NCI-H2227 treated with DMSO at 0.1 percent for 48 hours (cell line): Measurements from ENCODE around the gene TUBGCP3.
A peak's percentile ranks its signal among the peaks of the same experiment; 100 is the strongest.
"Not testable (repeated sequence)": the region's sequence is repeated elsewhere in the genome, so short reads cannot be mapped to it uniquely, and the experiment has no call there.

Source experiments
- DNase-seq: peaks from one replicate; lab custom pipeline; 2025; lab: John Stamatoyannopoulos, UW

The TUBGCP3 gene, protein sequence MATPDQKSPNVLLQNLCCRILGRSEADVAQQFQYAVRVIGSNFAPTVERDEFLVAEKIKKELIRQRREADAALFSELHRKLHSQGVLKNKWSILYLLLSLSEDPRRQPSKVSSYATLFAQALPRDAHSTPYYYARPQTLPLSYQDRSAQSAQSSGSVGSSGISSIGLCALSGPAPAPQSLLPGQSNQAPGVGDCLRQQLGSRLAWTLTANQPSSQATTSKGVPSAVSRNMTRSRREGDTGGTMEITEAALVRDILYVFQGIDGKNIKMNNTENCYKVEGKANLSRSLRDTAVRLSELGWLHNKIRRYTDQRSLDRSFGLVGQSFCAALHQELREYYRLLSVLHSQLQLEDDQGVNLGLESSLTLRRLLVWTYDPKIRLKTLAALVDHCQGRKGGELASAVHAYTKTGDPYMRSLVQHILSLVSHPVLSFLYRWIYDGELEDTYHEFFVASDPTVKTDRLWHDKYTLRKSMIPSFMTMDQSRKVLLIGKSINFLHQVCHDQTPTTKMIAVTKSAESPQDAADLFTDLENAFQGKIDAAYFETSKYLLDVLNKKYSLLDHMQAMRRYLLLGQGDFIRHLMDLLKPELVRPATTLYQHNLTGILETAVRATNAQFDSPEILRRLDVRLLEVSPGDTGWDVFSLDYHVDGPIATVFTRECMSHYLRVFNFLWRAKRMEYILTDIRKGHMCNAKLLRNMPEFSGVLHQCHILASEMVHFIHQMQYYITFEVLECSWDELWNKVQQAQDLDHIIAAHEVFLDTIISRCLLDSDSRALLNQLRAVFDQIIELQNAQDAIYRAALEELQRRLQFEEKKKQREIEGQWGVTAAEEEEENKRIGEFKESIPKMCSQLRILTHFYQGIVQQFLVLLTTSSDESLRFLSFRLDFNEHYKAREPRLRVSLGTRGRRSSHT

DNA sequence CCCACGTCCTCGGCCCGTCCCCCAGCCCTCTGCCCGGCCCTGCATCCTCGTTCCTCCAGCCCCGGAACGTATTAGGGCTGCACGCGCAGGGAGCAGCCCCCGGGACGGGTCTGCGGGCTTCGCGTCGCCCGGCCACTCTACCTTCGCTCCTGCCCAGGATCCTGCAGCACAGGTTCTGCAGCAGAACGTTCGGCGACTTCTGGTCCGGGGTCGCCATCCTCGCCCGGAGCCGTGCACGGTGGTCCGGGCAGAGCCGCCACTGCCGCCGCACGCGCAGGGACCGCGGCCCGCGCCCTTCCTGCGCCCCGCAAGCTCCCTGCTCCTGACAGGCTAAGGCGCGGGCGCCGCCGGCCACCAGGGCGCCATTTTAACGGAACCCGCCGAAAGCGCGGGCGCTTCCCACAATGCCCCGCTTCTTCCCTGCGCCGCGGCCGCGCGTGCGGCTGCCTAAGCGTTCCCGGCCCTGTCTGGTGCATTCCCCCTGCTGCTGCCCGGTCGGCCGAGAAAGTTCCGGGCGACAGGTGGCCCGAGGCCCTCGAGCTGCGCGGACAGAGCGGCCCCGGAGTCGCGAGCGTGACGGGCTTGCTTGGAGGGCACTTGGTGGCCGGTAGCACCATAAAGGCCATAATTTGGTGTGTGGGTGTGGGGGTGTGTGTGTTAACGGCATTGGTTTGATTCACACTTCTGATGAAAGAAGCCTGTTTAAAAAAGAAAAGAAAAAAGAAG lies at the start of gene TUBGCP3:
TUBGCP3 (minus strand) TSS at position 390 of the 726 bp plus-strand sequence; CDS start at position 217, 173 bp downstream.
- DNase-seq, result peak; percentile 74

DNA sequence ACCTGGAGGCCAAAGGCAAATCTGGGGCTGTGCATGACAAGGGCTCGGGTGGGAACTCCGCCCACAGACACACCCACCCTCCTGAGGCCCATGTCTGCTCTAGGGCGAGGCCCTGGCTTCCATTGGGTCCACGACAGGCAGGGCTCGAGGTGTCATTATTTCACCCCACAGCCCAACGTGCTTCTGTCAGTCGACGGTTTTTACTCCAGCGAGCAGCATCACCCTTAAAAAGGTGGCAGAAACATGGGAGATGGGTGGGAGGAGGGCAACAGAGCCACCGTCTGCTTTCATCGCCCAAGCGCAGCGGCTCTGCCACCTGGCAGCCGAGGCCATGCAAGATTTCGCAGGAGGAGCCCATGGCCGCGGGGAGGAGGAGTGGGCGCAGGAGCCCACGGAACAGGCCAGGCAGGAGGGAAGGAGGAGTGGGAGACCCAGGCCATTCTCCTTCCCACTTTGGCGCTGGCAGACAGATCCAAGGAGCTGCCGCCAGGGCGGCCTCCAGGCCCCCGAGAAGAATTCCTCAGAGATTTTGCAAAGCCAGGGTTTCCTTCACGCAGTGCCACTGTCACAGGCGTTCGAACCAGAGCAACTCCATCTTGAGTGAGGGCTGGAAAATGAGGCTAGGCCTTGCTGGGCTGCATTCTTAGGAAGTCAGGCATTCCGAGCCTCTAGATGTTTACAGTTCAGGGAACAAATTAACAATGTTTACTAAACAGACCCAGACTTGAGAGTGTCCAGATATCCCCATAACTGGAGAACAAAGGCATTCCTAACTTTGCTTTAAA lies 49.3 kb upstream of the TUBGCP3 start:
- no peak for DNase-seq

DNA sequence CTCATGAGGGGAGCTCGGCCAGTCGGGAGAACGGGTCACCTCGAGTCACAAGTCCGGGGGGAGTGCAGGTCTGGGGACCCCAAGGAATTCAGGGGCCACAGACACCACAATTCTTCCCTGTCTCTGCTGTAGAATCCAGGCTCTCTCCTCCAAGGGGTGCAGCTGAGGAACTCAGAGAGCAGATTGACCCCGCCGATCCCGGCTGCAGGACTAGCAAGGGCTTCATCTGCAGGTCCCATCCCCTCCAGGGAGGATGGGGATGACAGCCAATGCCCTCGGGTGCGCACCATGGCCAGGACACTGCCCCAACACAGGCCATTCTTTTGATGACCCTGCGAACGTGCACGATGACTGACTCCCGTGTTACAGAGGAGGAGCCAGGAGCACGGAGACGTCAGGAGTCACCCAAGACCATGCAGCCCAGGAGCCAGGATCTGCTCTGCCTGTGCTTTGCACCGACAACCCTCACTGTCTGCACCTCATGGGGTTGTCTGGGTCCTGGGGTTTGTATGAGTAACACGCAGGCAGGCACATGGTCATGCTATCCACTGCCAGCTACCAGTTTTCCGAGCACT lies 48.5 kb upstream of the TUBGCP3 start:
- no peak for DNase-seq

DNA sequence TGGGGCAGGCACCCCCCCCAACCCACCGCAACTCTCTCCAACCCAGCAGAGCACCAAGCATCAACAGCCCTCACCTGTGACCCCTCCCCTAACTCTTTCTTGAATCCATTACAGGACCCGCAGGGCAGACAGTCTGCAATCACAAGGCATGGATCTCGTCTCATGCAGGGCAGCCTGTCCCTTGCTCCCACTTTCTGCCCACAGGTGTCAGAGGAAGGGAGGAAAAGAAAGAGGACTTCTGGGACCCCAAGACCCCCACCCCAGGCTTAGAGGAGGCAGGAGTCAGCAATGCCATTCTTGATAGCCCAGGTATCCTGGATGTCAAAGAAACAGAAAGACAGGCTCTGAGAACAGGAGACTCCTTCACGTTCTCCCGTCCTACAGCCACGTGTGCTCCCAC lies 47.4 kb upstream of the TUBGCP3 start:
- no peak for DNase-seq

DNA sequence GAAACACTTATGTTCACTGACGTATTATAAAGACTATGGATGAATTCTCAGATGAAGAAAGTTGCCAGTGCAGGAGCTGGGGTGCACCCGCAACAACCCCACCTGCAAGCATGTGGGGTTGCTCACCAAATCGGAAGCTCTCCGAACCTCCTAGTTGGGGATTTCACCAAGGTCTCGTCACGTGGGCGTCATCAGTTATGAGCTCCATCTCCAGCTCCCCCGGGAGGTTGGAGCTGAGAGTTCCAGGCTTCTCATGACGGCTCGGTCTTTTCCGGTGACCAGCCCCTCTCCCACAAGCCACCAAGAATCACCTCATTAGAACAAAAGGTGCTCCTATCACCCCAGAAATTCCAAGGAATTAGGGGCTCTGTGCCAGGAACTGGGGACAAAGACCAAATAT lies 46.1 kb upstream of the TUBGCP3 start:
- DNase-seq, result no peak

DNA sequence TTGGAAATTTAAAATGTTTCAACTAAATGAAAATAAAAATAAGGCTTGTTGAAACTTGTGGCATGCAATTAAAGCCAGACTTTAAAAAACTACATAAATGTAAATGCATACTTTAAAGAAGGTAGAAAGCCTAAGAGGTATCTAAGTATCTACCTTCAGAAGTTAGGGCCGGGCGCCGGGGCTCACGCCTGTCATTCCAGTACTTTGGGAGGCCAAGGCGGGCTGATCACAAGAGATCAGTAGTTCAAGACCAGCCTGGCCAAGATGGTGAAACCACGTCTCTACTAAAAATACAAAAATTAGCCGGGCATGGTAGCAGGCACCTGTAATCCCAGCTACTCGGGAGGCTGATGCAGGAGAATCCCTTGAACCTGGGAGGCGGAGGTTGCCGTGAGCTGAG lies 42.3 kb upstream of the TUBGCP3 start:
- DNase-seq, result not testable (repeated sequence)

DNA sequence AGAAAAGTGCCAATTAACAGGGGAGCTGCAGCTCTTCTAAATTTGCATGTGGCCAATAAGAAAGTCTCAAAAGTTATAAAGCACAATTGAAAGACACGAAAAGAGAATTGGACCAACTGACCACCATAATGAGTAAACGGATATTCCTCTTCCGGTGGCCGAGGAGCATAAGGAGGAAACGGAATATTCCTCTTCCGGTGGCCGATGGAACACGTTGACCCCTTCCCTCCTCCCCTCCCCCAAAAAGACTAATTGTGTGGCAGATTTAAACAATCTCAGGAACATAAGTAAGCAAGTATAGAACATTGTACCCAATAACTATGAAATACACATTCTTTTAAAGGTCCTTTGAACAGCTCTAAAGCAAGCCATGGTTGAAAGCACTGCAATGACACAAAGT lies 41.2 kb upstream of the TUBGCP3 start:
- DNase-seq, result no peak

DNA sequence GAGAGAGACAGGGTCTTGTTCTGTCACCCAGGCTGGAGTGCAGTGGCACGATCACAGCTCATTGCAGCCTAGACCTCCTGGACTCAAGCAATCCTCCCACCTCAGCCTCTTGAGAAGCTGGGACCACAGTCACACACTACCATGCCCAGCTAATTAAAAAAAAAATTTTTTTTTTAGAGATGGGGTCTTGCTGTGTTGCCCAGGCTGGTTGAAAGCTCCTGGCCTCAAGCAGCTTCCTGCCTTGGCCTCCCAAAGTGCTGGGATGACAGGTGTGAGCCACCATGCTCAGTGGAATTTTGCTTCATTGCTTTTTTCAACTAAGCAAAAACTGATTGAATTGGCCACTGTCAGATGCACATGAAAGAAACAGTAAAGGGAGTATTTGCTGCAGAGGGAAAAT lies 39.7 kb upstream of the TUBGCP3 start:
- not testable (repeated sequence) for DNase-seq

DNA sequence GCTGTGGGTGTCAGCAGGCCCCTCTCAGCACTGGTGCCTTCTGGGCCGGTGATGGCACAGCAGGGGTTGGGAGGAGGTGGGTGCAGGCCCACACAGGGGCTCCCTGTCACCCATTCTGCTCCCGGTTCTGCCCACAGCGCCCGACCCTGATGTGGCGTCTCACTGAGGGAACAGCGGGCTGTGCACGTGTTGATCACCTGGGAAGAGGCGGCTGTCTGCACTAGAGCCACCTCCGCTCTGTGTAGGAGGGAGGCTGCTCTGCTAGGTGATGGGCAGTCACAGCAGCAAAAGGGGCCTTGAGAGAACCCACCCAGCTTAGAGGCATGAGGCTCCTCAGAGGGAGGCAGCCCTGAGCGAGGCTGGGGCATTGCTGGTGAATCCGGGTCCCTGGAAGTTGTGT lies 39.2 kb upstream of the TUBGCP3 start:
- DNase-seq, result no peak

DNA sequence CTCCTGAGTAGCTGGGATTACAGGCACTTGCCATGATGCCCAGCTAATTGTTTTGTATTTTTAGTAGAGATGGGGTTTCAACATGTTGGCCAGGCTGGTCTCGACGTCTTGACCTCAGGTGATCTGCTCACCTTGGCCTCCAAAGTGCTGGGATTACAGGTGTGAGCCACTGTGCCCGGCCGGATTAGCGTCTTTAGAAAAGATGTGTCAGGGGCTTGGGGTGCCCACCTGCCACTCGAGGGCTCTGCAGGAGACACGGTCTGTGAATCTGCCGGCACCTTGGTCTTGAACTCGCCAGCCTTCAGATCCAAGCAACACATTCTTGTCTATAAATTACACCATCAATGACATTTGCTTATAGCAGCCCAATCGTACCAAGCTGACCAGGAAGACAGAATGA lies 38.8 kb upstream of the TUBGCP3 start:
- DNase-seq, result no peak

DNA sequence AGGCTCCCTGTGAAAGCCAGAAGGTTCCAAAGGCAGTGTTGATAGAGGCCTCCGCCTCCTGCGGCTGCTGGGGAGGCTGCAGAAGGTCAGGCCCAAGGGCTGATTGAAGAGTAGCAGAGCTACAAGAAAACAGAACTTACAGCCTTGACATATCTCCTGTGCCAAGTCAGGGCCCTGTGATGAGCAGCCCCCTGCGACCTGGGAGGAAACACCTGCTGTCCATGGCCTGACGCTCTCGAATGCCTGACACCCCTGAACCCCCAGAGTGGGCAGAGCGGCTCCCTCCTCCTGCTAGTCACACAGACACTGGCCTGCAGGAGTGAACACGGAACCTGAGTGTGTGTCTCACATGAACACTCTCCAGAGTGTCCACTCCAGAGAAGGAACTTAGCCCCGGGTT lies 38.2 kb upstream of the TUBGCP3 start:
- DNase-seq, result no peak

DNA sequence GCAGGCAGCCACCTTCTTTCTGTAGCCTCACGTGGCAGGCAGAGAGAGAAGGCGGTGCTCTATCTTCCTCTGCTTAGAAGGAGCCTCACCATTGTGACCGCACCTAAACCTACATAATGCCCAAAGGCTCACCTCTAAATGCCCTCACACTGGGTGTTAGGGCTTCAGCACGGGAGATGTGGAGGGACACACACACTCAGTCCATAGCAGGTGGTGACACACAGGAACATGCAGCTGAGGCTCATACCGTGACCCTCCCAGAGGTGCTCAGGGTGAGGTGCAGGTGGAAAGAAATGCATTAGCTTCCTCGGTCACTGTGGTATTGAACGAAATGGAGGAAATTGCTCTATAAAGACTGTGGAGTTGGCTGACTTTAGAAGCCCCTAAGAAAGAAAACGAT lies 37.7 kb upstream of the TUBGCP3 start:
- DNase-seq, result no peak

DNA sequence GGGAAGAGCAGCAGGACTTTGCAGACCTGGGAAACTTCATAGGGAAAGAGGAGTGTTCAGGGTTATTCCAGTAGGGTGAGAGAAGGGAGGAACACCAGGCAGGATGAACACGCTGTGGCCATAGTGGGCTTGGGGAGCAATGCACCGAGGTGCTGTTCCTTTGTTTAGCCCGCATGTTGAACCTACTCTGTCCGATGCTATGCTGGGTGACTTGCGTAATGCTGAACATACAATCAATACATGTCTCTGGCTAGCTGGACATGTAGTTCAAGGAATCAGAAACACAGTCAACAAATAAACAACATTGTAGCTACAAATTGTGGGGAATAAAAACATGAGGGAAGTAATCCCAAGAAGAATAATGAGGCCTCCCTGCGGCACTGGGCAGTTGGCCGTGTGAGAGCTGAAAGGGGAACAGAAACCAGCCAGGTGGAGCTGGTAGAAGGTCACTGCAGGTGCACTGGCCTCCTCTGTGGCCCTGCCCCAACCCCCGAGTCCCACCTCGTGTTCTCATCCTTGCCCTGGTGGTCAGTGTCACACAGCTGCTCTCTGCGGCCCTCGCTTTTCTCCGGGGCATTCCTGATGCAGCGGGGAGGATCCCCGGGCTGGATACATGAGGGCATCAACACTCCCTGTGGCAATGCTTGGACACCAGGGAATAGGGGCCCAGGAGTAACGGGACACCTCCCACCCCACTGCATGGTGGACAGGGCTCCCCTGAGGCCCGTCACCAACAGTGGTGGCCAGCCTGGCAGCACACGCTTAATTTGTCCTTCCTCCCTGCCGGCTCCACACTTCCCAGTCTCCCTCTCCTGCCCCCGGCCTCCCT lies 36.9 kb upstream of the TUBGCP3 start:
- no peak for DNase-seq

DNA sequence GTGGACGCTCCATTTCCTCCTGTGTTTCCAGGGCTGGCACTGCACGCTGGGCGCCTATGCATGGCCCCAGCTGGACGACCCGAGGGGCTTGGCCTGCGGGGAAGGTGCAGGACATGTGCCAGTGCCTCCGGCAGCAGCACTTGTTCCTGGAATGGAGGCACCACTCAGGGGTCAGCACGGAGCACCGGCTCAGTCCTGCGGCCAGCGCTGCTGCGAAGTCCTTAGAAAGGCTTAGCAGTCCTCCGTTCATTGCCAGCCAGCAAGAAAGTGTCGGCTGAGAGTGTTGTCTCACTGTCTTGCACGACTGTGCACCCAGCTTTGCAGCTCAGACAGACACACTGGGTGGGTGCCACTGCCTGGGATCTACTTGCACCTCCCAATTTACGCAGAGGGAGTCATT lies 36.1 kb upstream of the TUBGCP3 start:
- DNase-seq, result no peak

DNA sequence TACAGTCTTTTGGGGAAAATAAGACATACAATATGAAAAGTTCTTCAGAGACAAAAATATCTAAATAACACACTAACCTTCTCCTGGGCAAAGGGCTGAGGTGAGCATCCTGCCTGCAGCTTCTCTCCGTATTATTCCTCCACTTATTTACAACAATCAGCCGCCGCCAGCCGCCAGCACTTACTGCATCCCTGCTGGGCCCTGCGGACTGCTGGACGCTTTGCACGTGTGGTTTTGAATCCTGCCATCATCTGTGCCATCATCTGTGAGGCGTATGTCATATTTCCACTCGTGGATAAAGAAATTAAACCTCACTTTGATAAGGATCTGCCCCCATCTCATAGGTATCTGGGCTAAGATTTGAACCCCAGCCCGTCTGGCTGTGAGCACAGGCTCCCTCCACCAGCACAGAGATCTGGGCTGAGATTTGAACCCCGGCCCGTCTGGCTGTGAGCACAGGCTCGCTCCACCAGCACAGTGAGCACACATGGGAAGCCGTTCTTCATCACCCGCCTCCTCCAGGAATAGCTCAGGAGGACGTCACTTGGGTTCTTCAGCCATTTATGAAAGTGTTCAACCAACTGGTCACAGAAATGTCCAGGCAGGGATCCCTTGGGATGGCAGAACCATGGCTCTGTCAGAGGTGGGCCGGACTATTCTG lies 35.2 kb upstream of the TUBGCP3 start:
- DNase-seq, result peak; percentile 13

DNA sequence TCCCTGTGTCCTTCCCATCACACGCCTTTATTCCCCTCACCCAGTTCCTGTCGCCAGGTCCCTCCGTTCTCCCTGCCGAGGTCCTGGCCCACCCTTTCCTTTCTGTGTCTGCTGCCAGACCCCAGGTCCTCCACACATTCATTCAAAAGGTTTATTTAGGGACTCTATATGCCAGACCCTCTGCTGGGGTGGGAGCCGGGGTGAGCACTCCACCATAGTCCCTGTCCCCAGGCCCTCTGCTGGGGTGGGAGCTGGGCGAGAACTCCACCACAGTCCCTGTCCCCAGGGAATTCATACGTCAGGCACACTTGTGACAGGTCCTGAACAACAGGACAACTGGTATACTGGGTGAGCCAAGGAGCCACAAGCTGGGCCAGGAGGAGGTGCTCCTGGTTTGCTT lies 34.4 kb upstream of the TUBGCP3 start:
- DNase-seq, result no peak

DNA sequence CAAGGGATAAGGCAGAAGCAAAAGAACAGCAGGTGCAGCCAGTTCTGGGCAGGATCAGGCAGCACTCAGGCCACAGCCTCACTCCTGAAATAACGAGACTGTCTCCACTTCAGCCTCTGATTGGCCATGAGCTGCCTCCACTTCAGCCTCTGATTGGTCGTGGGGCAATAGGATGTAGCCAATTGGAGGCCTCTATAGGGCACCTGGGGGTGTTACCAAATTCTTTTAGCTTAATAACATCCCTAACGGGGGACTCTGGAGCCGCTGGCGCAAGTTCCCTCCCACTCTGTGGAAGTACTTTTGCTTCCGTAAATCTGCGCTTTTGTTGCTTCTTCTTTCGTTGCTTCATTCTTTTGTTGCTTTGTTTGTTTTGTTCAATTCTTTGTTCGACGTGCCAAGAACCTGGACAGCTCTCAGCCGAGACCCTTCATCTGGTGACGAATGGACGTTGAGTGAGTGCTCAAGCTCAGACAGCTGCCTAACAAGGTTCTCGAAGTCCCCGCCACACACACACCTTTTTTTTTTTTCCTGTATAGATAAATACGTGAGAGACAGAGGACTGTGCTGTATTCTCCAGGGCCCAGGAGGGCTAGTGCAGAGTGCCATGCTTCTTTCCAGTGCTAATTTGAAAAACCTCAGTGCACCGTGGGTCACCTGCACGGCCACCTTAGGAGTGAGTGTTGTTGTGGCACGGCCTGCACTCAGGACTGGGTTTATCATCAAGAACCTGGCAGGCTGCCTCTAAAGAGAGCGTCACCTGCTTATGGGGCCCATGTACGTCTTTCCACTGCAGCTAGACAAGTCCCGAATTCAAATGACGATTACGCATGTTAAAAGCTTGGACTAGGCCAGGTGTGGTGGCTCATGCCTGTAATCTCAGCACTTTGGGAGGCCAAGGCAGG lies 32.0 kb upstream of the TUBGCP3 start:
- peak; percentile 83 for DNase-seq

DNA sequence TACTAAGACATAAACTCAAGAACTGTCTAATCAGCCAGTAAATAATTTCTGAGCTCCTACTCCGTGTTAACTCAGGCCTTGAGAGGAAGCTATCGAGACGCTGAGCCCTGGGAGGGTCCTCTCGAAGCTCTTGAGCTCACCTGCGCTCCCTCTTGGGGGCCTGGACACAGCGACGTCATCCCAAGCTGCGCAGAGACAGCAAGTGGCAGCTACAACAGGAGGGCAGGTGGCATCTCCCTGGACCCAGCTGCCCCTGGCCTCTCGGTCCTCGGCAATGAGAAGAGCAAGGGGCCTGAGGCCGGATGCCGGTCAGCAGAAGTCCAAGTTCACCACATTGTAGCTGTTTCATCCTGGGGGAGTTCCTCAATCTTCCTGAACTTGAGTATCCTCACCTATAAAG lies 30.5 kb upstream of the TUBGCP3 start:
- DNase-seq, result no peak
